ENCODE data around the gene MCEE. TPM values are rescaled to one million over a fixed set of nuclear protein-coding genes. Genes with fewer than 3 reads are reported as not detected.

The MCEE gene
- total RNA-seq, 1 donor from 2014 or later, result 24.7 TPM

- peak; percentile 43 for DNase-seq (ENCODE audit: low spot score)
- no peak overlapping the region for H3K9ac ChIP-seq
- H3K4me1 ChIP-seq, result peaks cover 12% of the 10 kb centered on the region
- Mint-ChIP-seq H3K36me3 (peaks cover 8% of the 10 kb centered on the region), H3K4me1 (peaks cover 18% of the 10 kb centered on the region), H3K27me3 (ENCODE audit: insufficient read depth, low read depth) (peaks cover 8% of the 10 kb centered on the region), H3K9me3 (no peaks in the 10 kb centered on the region), H3K4me3 (peak overlapping the region; percentile 33), H3K27ac (no peak overlapping the region)
- H2AFZ ChIP-seq (replicated peaks), result no peak overlapping the region
- H3K27ac ChIP-seq, result no peak overlapping the region
- no peaks in the 10 kb centered on the region for H3F3A ChIP-seq (ENCODE audit: low read depth)
- TF ChIP-seq EZH2 (IDR thresholded peaks at IDR 0.05) (no peak), CTCF (IDR thresholded peaks at IDR 0.05) (peak; percentile 41)
- H3K79me2 ChIP-seq (ENCODE audit: low read depth), result peaks cover 19% of the 10 kb centered on the region
- H3K36me3 ChIP-seq, result no peaks in the 10 kb centered on the region
- H3K9me3 ChIP-seq (ENCODE audit: low read depth), result no peaks in the 10 kb centered on the region
- H4K20me1 ChIP-seq (ENCODE audit: low read depth), result no peaks in the 10 kb centered on the region
- H3K4me3 ChIP-seq, result no peak overlapping the region
- no peaks in the 10 kb centered on the region for H3K27me3 ChIP-seq
- H3K4me2 ChIP-seq, result no peak overlapping the region
Observed at GRCh38 chr2:71070294-71071093, 59.5 kb downstream of the MCEE start.

- Mint-ChIP-seq H3K36me3 (peaks cover 8% of the 10 kb centered on the region), H3K27me3 (ENCODE audit: insufficient read depth, low read depth) (peaks cover 8% of the 10 kb centered on the region), H3K4me3 (peak overlapping the region; percentile 97), H3K4me1 (peaks cover 18% of the 10 kb centered on the region), H3K9me3 (no peaks in the 10 kb centered on the region), H3K27ac (no peak overlapping the region)
- Histone ChIP-seq H3K27ac (no peak overlapping the region), H2AFZ (replicated peaks) (peak overlapping the region; percentile 82), H3F3A (ENCODE audit: low read depth) (no peaks in the 10 kb centered on the region), H3K9me3 (ENCODE audit: low read depth) (no peaks in the 10 kb centered on the region), H4K20me1 (ENCODE audit: low read depth) (no peaks in the 10 kb centered on the region), H3K4me1 (peaks cover 12% of the 10 kb centered on the region), H3K27me3 (peaks cover 7% of the 10 kb centered on the region), H3K36me3 (no peaks in the 10 kb centered on the region), H3K4me2 (peak overlapping the region; percentile 88), H3K79me2 (ENCODE audit: low read depth) (peaks cover 19% of the 10 kb centered on the region), H3K9ac (peak overlapping the region; percentile 43), H3K4me3 (peak overlapping the region; percentile 62)
- TF ChIP-seq EZH2phosphoT487 (IDR thresholded peaks at IDR 0.05) (no peak), CTCF (IDR thresholded peaks at IDR 0.05) (no peak), EZH2 (IDR thresholded peaks at IDR 0.05) (no peak)
- no peak for DNase-seq (ENCODE audit: low spot score)
Observed at GRCh38 chr2:71069376-71069775, 60.7 kb downstream of the MCEE start.

- no peak within 1 kb of the TSS for H3K27ac ChIP-seq
- peaks cover 10% of the 10 kb centered on the region for H3K27me3 Mint-ChIP-seq (ENCODE audit: insufficient read depth, low read depth)
- H3K27ac Mint-ChIP-seq, result peak within 1 kb of the TSS; percentile 90
Observed at GRCh38 chr2:71068218-71069035, 61.6 kb downstream of the MCEE start, which contains the start of gene NAGK. TSS of gene NAGK (plus strand) at chr2:71068648. CDS start at chr2:71068684, 36 bp downstream.

More at GRCh38 chr2:71068218-71069035, 61.6 kb downstream of the MCEE start, which contains the start of gene NAGK:
- Histone ChIP-seq H3K27me3 (peaks cover 17% of the 10 kb centered on the region), H3F3A (ENCODE audit: low read depth) (no peaks in the 10 kb centered on the region), H2AFZ (replicated peaks) (peak within 1 kb of the TSS; percentile 82), H3K79me2 (ENCODE audit: low read depth) (peaks cover 19% of the 10 kb centered on the region), H4K20me1 (ENCODE audit: low read depth) (no peaks in the 10 kb centered on the region), H3K4me3 (peak within 1 kb of the TSS; percentile 62), H3K9me3 (ENCODE audit: low read depth) (no peaks in the 10 kb centered on the region), H3K4me2 (peak within 1 kb of the TSS; percentile 88), H3K36me3 (no peaks in the 10 kb centered on the region), H3K9ac (peak within 1 kb of the TSS; percentile 43), H3K4me1 (peaks cover 12% of the 10 kb centered on the region)
- peak; percentile 98 for DNase-seq (ENCODE audit: low spot score)
- peak within 1 kb of the TSS; percentile 97 for H3K4me3 Mint-ChIP-seq
- peaks cover 2% of the 10 kb centered on the region for H3K36me3 Mint-ChIP-seq
- peaks cover 18% of the 10 kb centered on the region for H3K4me1 Mint-ChIP-seq
- H3K9me3 Mint-ChIP-seq, result no peaks in the 10 kb centered on the region
- TF ChIP-seq EZH2phosphoT487 (IDR thresholded peaks at IDR 0.05) (no peak), EZH2 (IDR thresholded peaks at IDR 0.05) (no peak), CTCF (IDR thresholded peaks at IDR 0.05) (no peak)
